HepG2 (cell line): ENCODE measurements around the gene PRR33. TPM values are rescaled to one million over a fixed set of nuclear protein-coding genes. Genes with fewer than 3 reads are reported as not detected.

Experiments used
- ATAC-seq: fragments of 200-7000 bp; cut with Tn5 transposase; 3 replicates; pipeline ENCODE4 v1.9.1; 2020; ENCODE audit warnings: mild to moderate bottlenecking, moderate library complexity
- BruUV-seq: library from RNA; stranded (reverse); fragments of 400-500 nt; replicated peaks from 2 replicates; lab custom pipeline; 2021; lab: Mats Ljungman, UMichigan
- CTCF ChIA-PET: fragments of 300-600 bp; formaldehyde crosslinking; extraction: SDS; loops from one replicate; lab custom pipeline; 2021; ENCODE audit warnings: low total read pairs, inconsistent platforms, low intra/inter-chr PET ratio; lab: Yijun Ruan, JAX
- POLR2A ChIA-PET: fragments of 350-600 bp; sonication (Branson Sonifier 250); formaldehyde crosslinking; loops from one replicate; lab custom pipeline; 2020; ENCODE audit warnings: antibody characterized with exemption, inconsistent platforms; lab: Yijun Ruan, JAX
- DNase-seq: peaks from one replicate; pipeline ENCODE4 v3.0.0-alpha.2; 2015; ENCODE audit warnings: low spot score
- FAIRE-seq: peaks from 3 replicates; lab custom pipeline; 2011; peaks lifted over from hg19 to GRCh38; lab: Jason Lieb, UNC
- H2AFZ ChIP-seq: one replicate; pipeline ENCODE4 v1.6.1; 2011; ENCODE audit warnings: low read length, inconsistent platforms
- H3K27ac ChIP-seq: fragments of 300-600 bp; 3 replicates; pipeline ENCODE4 v1.8.0; 2011; ENCODE audit warnings: mixed run types, mild to moderate bottlenecking, mixed read lengths, low read length, inconsistent platforms; ENCODE audit not compliant: insufficient read depth; ENCODE audit errors: extremely low read length
- H3K27me3 ChIP-seq, 2 experiments: fragments of 200-600 bp in 1 of 2; 2 replicates in 1 of 2; 3 replicates in 1 of 2; pipeline versions ENCODE4 v1.6.0 to v1.8.0; 2011; ENCODE audit warnings: low read length in 2 of 2, mild to moderate bottlenecking in 2 of 2, moderate library complexity in 2 of 2, inconsistent platforms in 1 of 2; ENCODE audit not compliant: insufficient read depth in 2 of 2, control insufficient read depth in 1 of 2
- H3K36me3 ChIP-seq, 2 experiments: fragments of 200-600 bp in 1 of 2; replicated peaks in 1 of 2; 2 replicates in 1 of 2; 3 replicates in 1 of 2; pipeline versions ENCODE4 v1.5.1 to v1.8.0; 2011; ENCODE audit warnings: low read length in 2 of 2, inconsistent platforms in 1 of 2; ENCODE audit not compliant: insufficient read depth in 2 of 2, control insufficient read depth in 1 of 2
- H3K4me1 ChIP-seq: 2 replicates; pipeline ENCODE4 v1.5.1; 2012; ENCODE audit warnings: low read length, inconsistent platforms; ENCODE audit not compliant: insufficient read depth
- H3K4me2 ChIP-seq: 2 replicates; pipeline ENCODE4 v1.6.0; 2011; ENCODE audit warnings: low read depth, low read length, inconsistent platforms
- H3K4me3 ChIP-seq, 3 experiments: fragments of 200-600 bp in 1 of 3; sonication (generic), shearing (Covaris generic) in 1 of 3; replicated peaks in 1 of 3; 2 replicates each; pipeline ENCODE4 v1.5.1; 2011 to 2016; ENCODE audit warnings: low read length in 3 of 3, inconsistent platforms in 2 of 3, low read depth in 2 of 3, mild to moderate bottlenecking in 2 of 3, control low read depth in 1 of 3, mixed read lengths in 1 of 3; ENCODE audit not compliant: insufficient read depth in 1 of 3
- H3K79me2 ChIP-seq: one replicate; pipeline ENCODE4 v1.6.1; 2011; ENCODE audit warnings: low read length, inconsistent platforms; ENCODE audit not compliant: insufficient read depth
- H3K9ac ChIP-seq: 2 replicates; pipeline ENCODE4 v1.6.0; 2011; ENCODE audit warnings: mild to moderate bottlenecking, low read depth, low read length, inconsistent platforms; ENCODE audit not compliant: insufficient read depth
- H3K9me3 ChIP-seq: 2 replicates; pipeline ENCODE4 v1.5.1; 2012; ENCODE audit warnings: mild to moderate bottlenecking, low read length
- H4K20me1 ChIP-seq: 2 replicates; pipeline ENCODE4 v1.6.0; 2011; ENCODE audit warnings: inconsistent platforms, mild to moderate bottlenecking, low read length, moderate library complexity; ENCODE audit not compliant: insufficient read depth
- CTCF ChIP-seq: sonication (generic); formaldehyde crosslinking; IDR thresholded peaks from 2 replicates; pipeline ENCODE4 v1.5.0; 2020; ENCODE audit warnings: mild to moderate bottlenecking, missing genetic modification reagents, moderate library complexity
- STAG1 ChIP-seq: sonication (generic); formaldehyde crosslinking; IDR thresholded peaks from 2 replicates; pipeline ENCODE4 v1.4.0; 2020; ENCODE audit warnings: missing genetic modification reagents
- ZNF317 ChIP-seq: sonication (generic); formaldehyde crosslinking; IDR thresholded peaks from 2 replicates; pipeline ENCODE4 v1.5.0; 2020; ENCODE audit warnings: mild to moderate bottlenecking, missing genetic modification reagents
- WGBS: methylation state at CpG from one replicate; pipeline ENCODE4 v1.1.6; 2017; ENCODE audit warnings: low lambda C conversion rate; 5-methylcytosine and 5-hydroxymethylcytosine counted together
- in situ Hi-C: cut with HindIII; loops from 2 replicates; pipeline ENCODE4 v1.10.0; 2017; ENCODE audit warnings: low pct_unique_long_range_greater_than_20kb; ENCODE audit not compliant: extremely low pct_ligation_motif_present
- intact Hi-C: fragments of 100-400 bp; cut with micrococcal nuclease; formaldehyde crosslinking; loops from one replicate; pipeline ENCODE4 v1.10.0; 2022; ENCODE audit not compliant: unreplicated experiment
- polyA plus RNA-seq, 8 experiments: library from polyadenylated mRNA; depleted of rRNA in 3 of 8; stranded (reverse) in 7 of 8; unstranded in 1 of 8; fragments of >200 nt; fragmentation: Illumina TruSeq in 4 of 8; extraction: Trizol in 4 of 8; gene quantifications; 2 replicates each; pipeline versions ENCODE4 v1.2.1 to v1.2.3, GENCODE V29; 2011 to 2016; ENCODE audit warnings: low read depth in 4 of 8, missing spikeins in 1 of 8, mixed read lengths in 1 of 8; ENCODE audit not compliant: insufficient read depth in 1 of 8
- total RNA-seq, 5 experiments: library from RNA; depleted of rRNA; stranded (reverse); fragments of >200 nt; fragmentation: Illumina TruSeq; extraction: Trizol; gene quantifications; 2 replicates each; pipeline ENCODE4 v1.2.3, GENCODE V29; 2016; ENCODE audit warnings: low read depth in 1 of 5

The PRR33 gene
- total and polyA plus RNA-seq, 2 of the 13 experiments (the other 11 are each of a cell fraction or from before 2014, with no cell fraction given) = not detected

GRCh38 chr11:1854949-1855885 is 36.5 kb downstream of the PRR33 start:
- ATAC-seq = no peak
- TF ChIP-seq CTCF (CRISPR knock-in tag) = peak; percentile 49
- TF ChIP-seq ZNF317 (CRISPR knock-in tag) = no peak
- TF ChIP-seq STAG1 = peak; percentile 47
- BruUV-seq = no TSS peak
- ChIA-PET POLR2A (interaction anchor here (0.5 kb wide), 1 partner anchor 318 kb away, joined by 3 read pairs; no protein-coding TSS in a partner anchor), CTCF (no interaction called here)
- Histone ChIP-seq H3K4me3 (no peak overlapping the region), H4K20me1 (no peaks in the 10 kb centered on the region), H3K27me3 (peaks cover 25 to 76% of the 10 kb centered on the region in 2 experiments), H3K9ac (no peak overlapping the region), H3K27ac (no peak overlapping the region), H3K4me1 (no peaks in the 10 kb centered on the region), H3K36me3 (no peaks in the 10 kb centered on the region), H2AFZ (no peak overlapping the region), H3K79me2 (no peaks in the 10 kb centered on the region), H3K4me2 (no peak overlapping the region), H3K9me3 (no peaks in the 10 kb centered on the region)
- no peak for DNase-seq
- 50% methylated on average over 1 of the region's 26 CpGs for WGBS
- intact Hi-C loops = no loop called here
- no peak for FAIRE-seq
- in situ Hi-C loops = no loop called here
